CD4-positive, alpha-beta T cell treated with Interleukin-12 subunit alpha and Interleukin-12 subunit beta, for 1 hour (primary cell): ENCODE measurements around the gene LRRK2.
"Not testable (repeated sequence)": the region's sequence is repeated elsewhere in the genome, so short reads cannot be mapped to it uniquely, and the experiment has no call there.

Experiments
- DNase-seq: peaks from one replicate; pipeline ENCODE4 v3.0.0-alpha.2; 2020

The LRRK2 gene

GRCh38 chr12:40215982-40216381 lies 8.8 kb upstream of the LRRK2 start:
- no peak for DNase-seq

GRCh38 chr12:40216516-40217288 lies 8.1 kb upstream of the LRRK2 start:
- no peak for DNase-seq

- no peak for DNase-seq
These were observed 5.0 kb upstream of the LRRK2 start for GRCh38 chr12:40219760-40220159.

GRCh38 chr12:40222247-40222646 lies 2.5 kb upstream of the LRRK2 start:
- DNase-seq: no peak

GRCh38 chr12:40223646-40224045 lies 1.2 kb upstream of the LRRK2 start:
- no peak for DNase-seq

- DNase-seq: no peak
These were observed 663 bp downstream of the LRRK2 start for GRCh38 chr12:40225337-40225983.

GRCh38 chr12:40225984-40226602 lies 1.3 kb downstream of the LRRK2 start:
- DNase-seq: no peak

- DNase-seq: no peak
These were observed 1.9 kb downstream of the LRRK2 start for GRCh38 chr12:40226705-40227104.

GRCh38 chr12:40227447-40227846 lies 2.6 kb downstream of the LRRK2 start:
- DNase-seq: no peak

GRCh38 chr12:40228727-40229126 lies 3.9 kb downstream of the LRRK2 start:
- DNase-seq: no peak

GRCh38 chr12:40229690-40230651 lies 5.2 kb downstream of the LRRK2 start:
- no peak for DNase-seq

GRCh38 chr12:40232602-40233001 lies 7.8 kb downstream of the LRRK2 start:
- no peak for DNase-seq

- DNase-seq: no peak
These were observed 9.1 kb downstream of the LRRK2 start for GRCh38 chr12:40233741-40234367.

GRCh38 chr12:40236357-40236850 lies 11.6 kb downstream of the LRRK2 start:
- no peak for DNase-seq

GRCh38 chr12:40238266-40238902 lies 13.6 kb downstream of the LRRK2 start:
- no peak for DNase-seq

- DNase-seq: no peak
These were observed 14.2 kb downstream of the LRRK2 start for GRCh38 chr12:40238979-40239378.

GRCh38 chr12:40240779-40241178 lies 16.0 kb downstream of the LRRK2 start:
- DNase-seq: no peak

- DNase-seq: no peak
These were observed 16.9 kb downstream of the LRRK2 start for GRCh38 chr12:40241741-40242140.

- DNase-seq: not testable (repeated sequence)
These were observed 19.8 kb downstream of the LRRK2 start for GRCh38 chr12:40244526-40245156.

- no peak for DNase-seq
These were observed 23.2 kb downstream of the LRRK2 start for GRCh38 chr12:40248034-40248433.
